GM23338 (cell line): ENCODE results near the gene AGPAT4. TPM values are rescaled to one million over a fixed set of nuclear protein-coding genes. Genes with fewer than 3 reads are reported as not detected.

Source experiments
- ATAC-seq: fragments of 200-7000 bp; cut with Tn5 transposase; 3 replicates; pipeline ENCODE4 v1.9.1; 2020
- DNase-seq: peaks from one replicate; pipeline ENCODE4 v3.0.0-alpha.2; 2015; ENCODE audit warnings: low spot score
- H2AFZ ChIP-seq: fragments of 200-600 bp; sonication (generic); 2 replicates; pipeline ENCODE4 v1.8.0; 2016; ENCODE audit warnings: antibody characterized with exemption, mild to moderate bottlenecking, moderate library complexity
- H3F3A ChIP-seq: fragments of 200-600 bp; sonication (generic); replicated peaks from 2 replicates; pipeline ENCODE4 v1.8.0; 2017; ENCODE audit warnings: antibody characterized with exemption, mixed run types, low read depth
- H3K27ac ChIP-seq: fragments of 200-600 bp; sonication (generic); 2 replicates; pipeline ENCODE4 v1.6.1; 2016; ENCODE audit warnings: low read depth
- H3K27me3 ChIP-seq: fragments of 200-600 bp; sonication (generic); 2 replicates; pipeline ENCODE4 v1.8.0; 2016; ENCODE audit warnings: mild to moderate bottlenecking, mixed run types, moderate library complexity; ENCODE audit not compliant: insufficient read depth
- H3K36me3 ChIP-seq: fragments of 200-600 bp; sonication (generic); 2 replicates; pipeline ENCODE4 v1.8.0; 2016; ENCODE audit warnings: mild to moderate bottlenecking; ENCODE audit not compliant: insufficient read depth
- H3K4me1 ChIP-seq: fragments of 200-600 bp; sonication (generic); 2 replicates; pipeline ENCODE4 v1.8.0; 2016; ENCODE audit warnings: mild to moderate bottlenecking, moderate library complexity; ENCODE audit not compliant: insufficient read depth
- H3K4me2 ChIP-seq: fragments of 200-600 bp; sonication (generic); 2 replicates; pipeline ENCODE4 v1.7.1; 2017; ENCODE audit warnings: mixed run types
- H3K4me3 ChIP-seq: fragments of 200-600 bp; sonication (generic); 2 replicates; pipeline ENCODE4 v1.6.1; 2016; ENCODE audit warnings: mixed run types
- H3K79me2 ChIP-seq: fragments of 200-600 bp; sonication (generic); replicated peaks from 2 replicates; pipeline ENCODE4 v1.8.0; 2017; ENCODE audit warnings: mild to moderate bottlenecking; ENCODE audit not compliant: insufficient read depth
- H3K9me2 ChIP-seq: fragments of 200-600 bp; sonication (generic); 2 replicates; pipeline ENCODE4 v1.8.0; 2017; ENCODE audit not compliant: insufficient read depth
- H4K20me1 ChIP-seq: fragments of 200-600 bp; sonication (generic); replicated peaks from 2 replicates; pipeline ENCODE4 v1.8.0; 2017; ENCODE audit warnings: mild to moderate bottlenecking; ENCODE audit not compliant: insufficient read depth
- H3K27ac Mint-ChIP-seq: 2 replicates; pipeline ENCODE4 v1.8.0; 2020; ENCODE audit warnings: inconsistent platforms, mild to moderate bottlenecking, moderate library complexity, mixed read lengths
- H3K27me3 Mint-ChIP-seq: 3 replicates; pipeline ENCODE4 v1.8.0; 2022; ENCODE audit warnings: low read depth, mild to moderate bottlenecking, moderate library complexity, mixed read lengths, inconsistent platforms; ENCODE audit not compliant: insufficient read depth, poor library complexity
- H3K36me3 Mint-ChIP-seq: 3 replicates; pipeline ENCODE4 v1.8.0; 2021; ENCODE audit warnings: low read depth, mild to moderate bottlenecking, inconsistent platforms, moderate library complexity, mixed read lengths
- H3K4me1 Mint-ChIP-seq: 3 replicates; pipeline ENCODE4 v1.8.0; 2020; ENCODE audit warnings: mild to moderate bottlenecking, inconsistent platforms, mixed read lengths
- H3K4me3 Mint-ChIP-seq: 3 replicates; pipeline ENCODE4 v1.8.0; 2021; ENCODE audit warnings: moderate library complexity, mild to moderate bottlenecking, inconsistent platforms, mixed read lengths
- H3K9me3 Mint-ChIP-seq: 3 replicates; pipeline ENCODE4 v1.8.0; 2020; ENCODE audit warnings: moderate library complexity, mild to moderate bottlenecking, inconsistent platforms, mixed read lengths
- CREB1 ChIP-seq: fragments of 250-450 bp; sonication (Bioruptor Pico); IDR thresholded peaks from 2 replicates; pipeline ENCODE4 v1.5.0; 2020; ENCODE audit warnings: low read depth, mild to moderate bottlenecking, moderate library complexity
- CTCF ChIP-seq, 2 experiments: fragments of 200-600 bp in 1 of 2; sonication (generic) in 1 of 2; conservative IDR thresholded peaks; 2 replicates each; pipeline versions ENCODE4 v1.5.1 to v1.6.1; 2016 to 2017; ENCODE audit warnings: antibody characterized with exemption in 2 of 2, low read depth in 2 of 2, mild to moderate bottlenecking in 2 of 2, moderate library complexity in 1 of 2
- EZH2 ChIP-seq: fragments of 200-600 bp; sonication (generic); IDR thresholded peaks from one replicate; pipeline ENCODE4 v1.8.0; 2017; ENCODE audit warnings: antibody characterized with exemption, mild to moderate bottlenecking, low read depth; ENCODE audit not compliant: unreplicated experiment
- EZH2phosphoT487 ChIP-seq: fragments of 200-600 bp; sonication (generic); IDR thresholded peaks from one replicate; pipeline ENCODE4 v1.8.1; 2018; ENCODE audit warnings: antibody characterized with exemption; ENCODE audit not compliant: unreplicated experiment
- JUNB ChIP-seq: IDR thresholded peaks from one replicate; pipeline ENCODE4 v1.6.1; 2016; ENCODE audit warnings: antibody characterized with exemption; ENCODE audit not compliant: unreplicated experiment
- NANOG ChIP-seq: IDR thresholded peaks from 2 replicates; pipeline ENCODE4 v1.6.1; 2016; ENCODE audit warnings: antibody characterized with exemption, borderline replicate concordance
- POLR2AphosphoS5 ChIP-seq: IDR thresholded peaks from 2 replicates; pipeline ENCODE4 v1.6.1; 2016; ENCODE audit warnings: antibody characterized with exemption, low read depth
- REST ChIP-seq: IDR thresholded peaks from one replicate; pipeline ENCODE4 v1.6.1; 2018; ENCODE audit warnings: antibody characterized with exemption; ENCODE audit not compliant: unreplicated experiment
- STAT1 ChIP-seq: IDR thresholded peaks from one replicate; pipeline ENCODE4 v1.6.1; 2016; ENCODE audit warnings: antibody characterized with exemption; ENCODE audit not compliant: unreplicated experiment
- ZNF114 ChIP-seq: fragments of 250-450 bp; sonication (Bioruptor Pico); IDR thresholded peaks from 2 replicates; pipeline ENCODE4 v1.5.0; 2020; ENCODE audit warnings: mild to moderate bottlenecking, moderate library complexity
- ZNF331 ChIP-seq: fragments of 250-450 bp; sonication (Bioruptor Pico); IDR thresholded peaks from 2 replicates; pipeline ENCODE4 v1.5.0; 2020; ENCODE audit warnings: low read depth, mild to moderate bottlenecking, moderate library complexity
- polyA plus RNA-seq: library from polyadenylated mRNA; unstranded; fragments of >200 nt; fragmentation: Nextera tagmentation; extraction: Ambion mirVana; gene quantifications from 2 replicates; pipeline ENCODE4 v1.2.1, GENCODE V29; 2016
- total RNA-seq: library from RNA; depleted of rRNA; stranded (reverse); fragments of >200 nt; shearing (Covaris generic); gene quantifications from 2 replicates; pipeline ENCODE4 v1.2.3, GENCODE V29; 2014
- TF ChIP-seq, protein P1 (sequence below): IDR thresholded peaks from 2 replicates; pipeline ENCODE4 v1.6.1; 2016; ENCODE audit warnings: antibody characterized with exemption
- TF ChIP-seq, protein P2 (sequence below): fragments of 250-450 bp; sonication (Bioruptor Pico); IDR thresholded peaks from 2 replicates; pipeline ENCODE4 v1.5.0; 2020; ENCODE audit warnings: mild to moderate bottlenecking, moderate library complexity

The AGPAT4 gene
- total and polyA plus RNA-seq, 2 experiments from 2014 or later = 8.9 to 19.3 TPM

DNA sequence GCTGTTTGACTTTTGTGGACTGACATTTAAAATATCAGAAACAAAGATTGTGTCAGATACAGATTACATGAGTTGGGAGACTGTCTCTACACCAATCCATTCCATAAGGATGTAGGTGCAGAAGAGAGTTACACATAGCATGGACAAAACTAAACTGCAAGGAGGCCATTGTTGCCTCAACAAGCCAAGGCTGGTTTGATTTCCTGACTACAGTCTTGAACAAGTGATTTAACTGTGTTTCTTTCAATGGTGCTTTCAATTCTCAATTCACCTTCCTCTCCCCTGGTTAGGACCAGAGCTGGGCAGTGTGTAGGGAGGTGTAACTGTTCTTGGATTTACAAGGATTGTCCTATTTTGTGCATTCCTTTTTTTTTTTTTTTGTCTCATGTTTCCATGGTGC is 82.2 kb downstream of the AGPAT4 start:
- no peak overlapping the region for H3K4me3 ChIP-seq
- DNase-seq (no peak), ATAC-seq (no peak)
- H3F3A ChIP-seq = no peaks in the 10 kb centered on the region
- peaks cover 23% of the 10 kb centered on the region for H3K79me2 ChIP-seq
- H3K4me2 ChIP-seq = no peak overlapping the region
- Mint-ChIP-seq H3K36me3 (peaks cover 52% of the 10 kb centered on the region), H3K27me3 (peaks cover 3% of the 10 kb centered on the region), H3K4me1 (no peaks in the 10 kb centered on the region), H3K9me3 (peaks cover 17% of the 10 kb centered on the region), H3K4me3 (no peak overlapping the region), H3K27ac (no peak overlapping the region)
- no peak overlapping the region for H3K27ac ChIP-seq
- no peaks in the 10 kb centered on the region for H3K4me1 ChIP-seq
- H4K20me1 ChIP-seq = no peaks in the 10 kb centered on the region; the same call in 1 of the 2 replicates
- TF ChIP-seq EZH2 = no peak
- TF ChIP-seq, protein P1, sequence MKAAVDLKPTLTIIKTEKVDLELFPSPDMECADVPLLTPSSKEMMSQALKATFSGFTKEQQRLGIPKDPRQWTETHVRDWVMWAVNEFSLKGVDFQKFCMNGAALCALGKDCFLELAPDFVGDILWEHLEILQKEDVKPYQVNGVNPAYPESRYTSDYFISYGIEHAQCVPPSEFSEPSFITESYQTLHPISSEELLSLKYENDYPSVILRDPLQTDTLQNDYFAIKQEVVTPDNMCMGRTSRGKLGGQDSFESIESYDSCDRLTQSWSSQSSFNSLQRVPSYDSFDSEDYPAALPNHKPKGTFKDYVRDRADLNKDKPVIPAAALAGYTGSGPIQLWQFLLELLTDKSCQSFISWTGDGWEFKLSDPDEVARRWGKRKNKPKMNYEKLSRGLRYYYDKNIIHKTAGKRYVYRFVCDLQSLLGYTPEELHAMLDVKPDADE = no peak
- no peak for TF ChIP-seq ZNF114 (CRISPR knock-in tag)
- no peak for TF ChIP-seq ZNF331
- no peak for TF ChIP-seq NANOG
- TF ChIP-seq REST = no peak
- no peak for TF ChIP-seq STAT1
- TF ChIP-seq EZH2phosphoT487 = no peak
- TF ChIP-seq, protein P2, sequence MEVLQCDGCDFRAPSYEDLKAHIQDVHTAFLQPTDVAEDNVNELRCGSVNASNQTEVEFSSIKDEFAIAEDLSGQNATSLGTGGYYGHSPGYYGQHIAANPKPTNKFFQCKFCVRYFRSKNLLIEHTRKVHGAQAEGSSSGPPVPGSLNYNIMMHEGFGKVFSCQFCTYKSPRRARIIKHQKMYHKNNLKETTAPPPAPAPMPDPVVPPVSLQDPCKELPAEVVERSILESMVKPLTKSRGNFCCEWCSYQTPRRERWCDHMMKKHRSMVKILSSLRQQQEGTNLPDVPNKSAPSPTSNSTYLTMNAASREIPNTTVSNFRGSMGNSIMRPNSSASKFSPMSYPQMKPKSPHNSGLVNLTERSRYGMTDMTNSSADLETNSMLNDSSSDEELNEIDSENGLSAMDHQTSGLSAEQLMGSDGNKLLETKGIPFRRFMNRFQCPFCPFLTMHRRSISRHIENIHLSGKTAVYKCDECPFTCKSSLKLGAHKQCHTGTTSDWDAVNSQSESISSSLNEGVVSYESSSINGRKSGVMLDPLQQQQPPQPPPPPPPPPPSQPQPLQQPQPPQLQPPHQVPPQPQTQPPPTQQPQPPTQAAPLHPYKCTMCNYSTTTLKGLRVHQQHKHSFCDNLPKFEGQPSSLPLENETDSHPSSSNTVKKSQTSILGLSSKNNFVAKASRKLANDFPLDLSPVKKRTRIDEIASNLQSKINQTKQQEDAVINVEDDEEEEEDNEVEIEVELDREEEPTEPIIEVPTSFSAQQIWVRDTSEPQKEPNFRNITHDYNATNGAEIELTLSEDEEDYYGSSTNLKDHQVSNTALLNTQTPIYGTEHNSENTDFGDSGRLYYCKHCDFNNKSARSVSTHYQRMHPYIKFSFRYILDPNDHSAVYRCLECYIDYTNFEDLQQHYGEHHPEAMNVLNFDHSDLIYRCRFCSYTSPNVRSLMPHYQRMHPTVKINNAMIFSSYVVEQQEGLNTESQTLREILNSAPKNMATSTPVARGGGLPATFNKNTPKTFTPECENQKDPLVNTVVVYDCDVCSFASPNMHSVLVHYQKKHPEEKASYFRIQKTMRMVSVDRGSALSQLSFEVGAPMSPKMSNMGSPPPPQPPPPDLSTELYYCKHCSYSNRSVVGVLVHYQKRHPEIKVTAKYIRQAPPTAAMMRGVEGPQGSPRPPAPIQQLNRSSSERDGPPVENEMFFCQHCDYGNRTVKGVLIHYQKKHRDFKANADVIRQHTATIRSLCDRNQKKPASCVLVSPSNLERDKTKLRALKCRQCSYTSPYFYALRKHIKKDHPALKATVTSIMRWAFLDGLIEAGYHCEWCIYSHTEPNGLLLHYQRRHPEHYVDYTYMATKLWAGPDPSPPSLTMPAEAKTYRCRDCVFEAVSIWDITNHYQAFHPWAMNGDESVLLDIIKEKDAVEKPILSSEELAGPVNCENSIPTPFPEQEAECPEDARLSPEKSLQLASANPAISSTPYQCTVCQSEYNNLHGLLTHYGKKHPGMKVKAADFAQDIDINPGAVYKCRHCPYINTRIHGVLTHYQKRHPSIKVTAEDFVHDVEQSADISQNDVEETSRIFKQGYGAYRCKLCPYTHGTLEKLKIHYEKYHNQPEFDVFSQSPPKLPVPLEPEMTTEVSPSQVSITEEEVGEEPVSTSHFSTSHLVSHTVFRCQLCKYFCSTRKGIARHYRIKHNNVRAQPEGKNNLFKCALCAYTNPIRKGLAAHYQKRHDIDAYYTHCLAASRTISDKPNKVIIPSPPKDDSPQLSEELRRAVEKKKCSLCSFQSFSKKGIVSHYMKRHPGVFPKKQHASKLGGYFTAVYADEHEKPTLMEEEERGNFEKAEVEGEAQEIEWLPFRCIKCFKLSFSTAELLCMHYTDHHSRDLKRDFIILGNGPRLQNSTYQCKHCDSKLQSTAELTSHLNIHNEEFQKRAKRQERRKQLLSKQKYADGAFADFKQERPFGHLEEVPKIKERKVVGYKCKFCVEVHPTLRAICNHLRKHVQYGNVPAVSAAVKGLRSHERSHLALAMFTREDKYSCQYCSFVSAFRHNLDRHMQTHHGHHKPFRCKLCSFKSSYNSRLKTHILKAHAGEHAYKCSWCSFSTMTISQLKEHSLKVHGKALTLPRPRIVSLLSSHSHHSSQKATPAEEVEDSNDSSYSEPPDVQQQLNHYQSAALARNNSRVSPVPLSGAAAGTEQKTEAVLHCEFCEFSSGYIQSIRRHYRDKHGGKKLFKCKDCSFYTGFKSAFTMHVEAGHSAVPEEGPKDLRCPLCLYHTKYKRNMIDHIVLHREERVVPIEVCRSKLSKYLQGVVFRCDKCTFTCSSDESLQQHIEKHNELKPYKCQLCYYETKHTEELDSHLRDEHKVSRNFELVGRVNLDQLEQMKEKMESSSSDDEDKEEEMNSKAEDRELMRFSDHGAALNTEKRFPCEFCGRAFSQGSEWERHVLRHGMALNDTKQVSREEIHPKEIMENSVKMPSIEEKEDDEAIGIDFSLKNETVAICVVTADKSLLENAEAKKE (CRISPR knock-in tag) = no peak
- TF ChIP-seq CTCF (conservative IDR thresholded peaks at IDR 0.05; ENCODE audit: low read depth in 2 of 2) = no peak
- no peak for TF ChIP-seq JUNB
- TF ChIP-seq POLR2AphosphoS5 = no peak
- TF ChIP-seq CREB1 (CRISPR knock-in tag) = no peak
- H2AFZ ChIP-seq = no peak overlapping the region
- peaks cover 6% of the 10 kb centered on the region; the same call in 1 of the 2 replicates for H3K36me3 ChIP-seq
- H3K9me2 ChIP-seq = 0 out of 2 replicates have a peak, but pooled peaks cover 6% of the 10 kb centered on the region
- no peaks in the 10 kb centered on the region for H3K27me3 ChIP-seq
